HUDEP-2 (cell line): ENCODE results near the gene ZSCAN5A.
"Not testable (repeated sequence)": the region's sequence is repeated elsewhere in the genome, so short reads cannot be mapped to it uniquely, and the experiment has no call there.

Experiments
- DNase-seq, 76 experiments: peaks; one replicate each; lab custom pipeline; 2025; ENCODE audit not compliant: unreplicated experiment in 76 of 76; lab: John Stamatoyannopoulos, UW

ZSCAN5A gene

DNA sequence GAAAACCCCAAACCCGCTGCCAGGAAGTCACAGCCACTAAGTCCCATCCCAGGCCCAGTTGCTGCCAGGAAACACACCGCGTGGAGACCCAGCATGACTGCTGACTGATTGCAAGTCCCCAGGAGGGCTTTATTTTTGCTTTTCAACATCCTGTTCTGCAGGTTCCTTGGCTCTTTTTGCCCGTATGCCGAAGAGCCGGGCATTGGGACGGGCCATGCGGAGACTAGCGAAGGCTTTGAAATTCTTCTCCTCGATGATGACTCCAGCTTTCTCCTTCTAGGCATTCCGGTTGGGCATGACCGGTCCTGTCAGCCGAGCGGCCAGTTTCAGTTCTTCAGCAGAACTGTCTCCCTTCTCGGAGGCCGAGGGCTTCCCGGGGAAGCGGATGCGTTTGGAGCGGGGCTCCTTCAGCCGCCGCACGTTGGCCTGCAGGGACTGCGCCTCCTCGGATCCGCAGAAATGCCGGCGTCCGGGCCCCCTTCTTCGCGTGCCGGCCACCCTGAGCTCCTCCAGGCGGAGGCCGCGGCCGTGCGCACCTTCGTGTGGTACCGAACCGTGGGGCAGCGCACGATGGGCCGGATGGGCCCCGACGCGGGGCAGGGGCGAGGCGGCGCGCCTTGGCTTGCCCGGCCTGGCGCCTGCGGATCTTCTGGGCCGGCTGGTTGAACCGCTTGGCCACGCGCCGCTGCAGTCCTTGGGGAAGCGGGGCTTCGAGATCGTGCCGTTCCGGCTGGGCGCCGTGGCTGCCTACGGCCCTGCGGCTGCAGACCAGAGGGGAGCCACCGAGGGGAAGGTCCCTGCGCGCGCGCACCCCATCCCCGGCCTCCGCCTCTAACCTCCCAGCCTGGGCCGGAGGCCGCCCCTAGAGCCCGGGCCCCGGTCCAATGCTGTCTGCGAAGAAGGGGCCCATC is 97.3 kb downstream of the ZSCAN5A start:
- DNase-seq, result no peak

DNA sequence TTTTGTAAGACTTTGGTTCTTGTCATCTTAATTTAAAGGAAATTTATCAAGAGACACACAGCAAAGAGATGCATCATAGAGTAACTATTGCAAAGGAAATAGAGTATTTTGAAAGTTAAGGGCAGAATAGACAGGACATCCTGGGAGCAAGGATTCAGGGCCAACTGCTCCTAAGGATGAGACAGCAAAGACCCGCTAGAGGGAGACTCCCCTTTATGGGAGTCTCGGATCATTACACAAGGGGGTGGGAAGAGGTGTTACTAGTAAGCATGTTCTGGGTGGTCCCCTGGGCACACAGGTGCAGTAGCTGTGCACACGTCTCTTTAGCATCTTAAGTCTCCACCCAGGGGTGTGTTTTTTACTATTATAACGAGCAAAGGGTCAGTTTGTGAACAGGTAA is 102.9 kb downstream of the ZSCAN5A start:
- DNase-seq, result no peak

DNA sequence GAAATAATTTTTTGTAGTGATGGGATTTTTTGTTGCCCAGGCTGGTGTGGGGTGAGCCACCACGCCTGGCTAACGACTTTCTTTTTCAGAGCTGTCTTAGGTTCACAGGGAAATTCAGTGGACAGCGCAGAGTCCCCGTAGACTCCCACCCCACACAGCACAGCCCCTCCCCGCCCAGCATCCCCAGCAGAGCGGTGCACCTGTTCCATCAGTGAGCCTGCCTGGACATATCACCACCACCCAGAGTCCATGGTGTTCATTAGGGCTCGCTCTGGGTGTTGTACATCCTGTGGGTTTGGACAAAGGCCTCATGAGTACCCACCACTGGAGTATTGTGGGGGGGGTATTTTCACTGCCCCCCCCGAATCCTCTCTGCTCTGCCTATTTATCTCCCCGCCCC is 104.6 kb downstream of the ZSCAN5A start:
- not testable (repeated sequence) for DNase-seq

DNA sequence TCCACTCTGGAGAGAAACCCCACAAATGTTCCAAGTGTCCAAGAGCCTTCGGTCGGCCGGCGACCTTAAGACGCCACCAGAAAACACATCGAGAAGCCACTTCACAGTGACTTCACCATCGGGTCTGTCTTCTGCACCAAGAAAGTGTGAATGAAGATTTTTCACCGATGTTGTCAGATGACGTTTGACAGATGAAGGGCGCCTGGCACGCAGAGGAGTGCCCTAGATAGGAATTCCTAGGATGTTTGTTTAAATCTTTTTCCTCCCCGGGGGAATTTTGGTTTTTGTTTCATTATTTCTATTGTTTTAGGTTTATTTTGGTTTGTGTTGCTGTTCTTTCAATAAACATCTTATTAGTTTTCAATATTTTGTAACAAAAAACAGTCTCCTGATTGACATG is 105.5 kb downstream of the ZSCAN5A start:
- DNase-seq, result no peak

DNA sequence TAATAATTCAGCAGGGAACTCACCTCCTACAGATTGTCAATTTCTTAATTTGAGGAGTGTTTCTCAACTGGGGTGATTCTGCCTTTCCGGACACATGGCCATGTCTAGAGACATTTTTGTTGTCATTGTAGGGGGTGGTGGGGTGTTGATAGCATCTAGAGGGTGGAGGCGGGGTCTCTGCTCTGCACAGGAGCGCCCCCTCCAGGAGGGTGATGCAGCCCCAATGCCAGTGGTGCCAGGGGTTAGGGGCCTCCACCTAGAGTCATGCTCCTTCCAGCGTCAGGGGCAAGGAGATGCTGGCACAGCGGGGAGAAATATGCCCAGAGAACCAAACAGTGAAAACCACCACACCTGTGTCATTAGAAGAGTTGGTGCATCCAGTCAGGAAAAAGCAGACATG is 107.1 kb downstream of the ZSCAN5A start:
- not testable (repeated sequence) for DNase-seq

DNA sequence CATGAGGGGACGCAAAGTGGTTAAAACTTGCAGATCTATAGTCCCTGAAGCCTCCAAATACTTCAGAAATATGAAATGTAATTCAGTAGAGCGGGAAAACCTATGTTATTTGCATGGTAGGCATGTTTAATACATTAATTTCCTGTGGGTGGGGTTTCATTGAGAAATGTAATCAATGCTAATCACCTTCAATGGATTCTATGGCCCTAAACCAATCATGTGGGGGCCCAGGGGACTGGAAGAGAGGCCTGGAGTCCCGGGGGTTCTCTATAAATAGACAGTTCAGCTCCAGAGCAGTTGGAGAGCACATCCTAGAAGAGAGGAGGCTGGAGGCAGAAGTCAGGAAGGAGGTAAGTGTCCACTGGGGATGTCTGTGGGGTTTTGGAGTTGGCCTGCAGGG is 112.7 kb downstream of the ZSCAN5A start, which contains the start of gene ZSCAN5C:
ZSCAN5C (plus strand) TSS at position 301 of the 400 bp plus-strand sequence. CDS start 3,641 bp downstream, outside the sequence.
- DNase-seq, result no peak

DNA sequence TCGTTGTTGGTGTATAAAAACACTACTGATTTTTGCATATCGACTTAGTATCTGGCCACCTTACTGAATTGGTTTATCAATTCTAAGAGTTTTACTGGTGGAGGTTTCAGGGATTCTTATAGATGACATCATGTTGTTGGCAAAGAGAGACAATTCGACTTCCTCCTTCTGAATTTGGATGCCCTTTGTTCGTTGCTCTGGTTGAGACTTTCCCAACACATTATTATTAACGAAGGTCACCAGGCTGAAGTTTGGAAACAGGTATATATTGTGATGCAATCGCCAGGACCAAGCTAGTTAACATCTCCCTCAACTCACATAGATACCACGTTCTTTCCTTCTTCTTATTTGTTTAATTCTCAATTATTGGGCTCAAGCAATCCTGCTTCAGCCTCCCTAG is 115.0 kb downstream of the ZSCAN5A start:
- DNase-seq, result no peak

DNA sequence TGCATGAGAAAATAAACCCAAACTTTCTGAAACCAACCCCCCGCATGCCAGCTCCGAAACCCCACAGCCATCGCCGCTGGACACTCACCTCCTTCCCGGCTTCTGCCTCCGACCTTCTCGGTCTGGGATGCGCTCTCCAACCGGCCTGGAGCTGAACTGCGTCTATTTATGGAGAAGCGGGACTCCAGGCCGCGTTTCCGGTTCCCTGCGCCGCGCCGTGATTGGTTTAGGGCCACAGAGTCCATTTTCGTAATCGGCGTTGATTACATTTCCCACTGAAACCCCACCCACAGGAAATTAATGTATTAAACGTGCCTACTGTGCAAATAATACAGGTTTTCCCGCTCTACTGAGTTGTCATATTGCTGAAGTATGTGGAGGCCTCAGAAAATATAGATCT is 117.0 kb downstream of the ZSCAN5A start, which contains the start of gene ZSCAN5B:
ZSCAN5B (minus strand) TSS at position 138 of the 400 bp plus-strand sequence. CDS start 4,731 bp downstream, outside the sequence.
- not testable (repeated sequence) for DNase-seq

DNA sequence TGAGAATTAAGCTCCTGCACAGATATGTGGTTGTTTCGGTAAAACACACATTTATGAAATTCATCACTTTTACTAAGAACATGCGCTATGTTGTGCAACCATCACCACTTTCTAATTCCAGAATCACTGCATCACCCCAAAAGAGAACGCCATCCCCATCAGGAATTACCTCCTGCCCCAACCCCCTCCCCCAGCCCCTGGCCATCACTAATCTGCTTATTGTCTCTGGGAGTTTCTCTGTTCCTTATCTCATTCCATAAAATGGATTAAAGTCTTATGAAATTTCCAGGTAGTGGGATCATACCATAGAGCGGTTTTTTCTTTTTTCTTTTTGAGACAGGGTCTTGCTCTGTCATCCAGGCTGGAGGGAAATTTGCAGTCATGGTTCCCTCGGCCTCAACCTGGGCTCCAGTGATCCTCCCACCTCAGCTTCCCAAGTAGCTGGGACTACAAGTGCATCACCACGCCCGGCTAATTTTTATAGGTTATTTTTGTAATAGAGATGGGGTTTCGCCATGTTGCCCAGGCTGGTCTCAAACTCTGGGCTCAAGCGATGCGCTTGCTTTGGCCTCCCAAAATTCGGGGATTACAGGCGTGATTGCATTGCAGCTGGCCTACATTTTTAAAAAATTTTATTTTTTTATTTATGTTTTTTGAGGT is 120.5 kb downstream of the ZSCAN5A start:
- no peak for DNase-seq

DNA sequence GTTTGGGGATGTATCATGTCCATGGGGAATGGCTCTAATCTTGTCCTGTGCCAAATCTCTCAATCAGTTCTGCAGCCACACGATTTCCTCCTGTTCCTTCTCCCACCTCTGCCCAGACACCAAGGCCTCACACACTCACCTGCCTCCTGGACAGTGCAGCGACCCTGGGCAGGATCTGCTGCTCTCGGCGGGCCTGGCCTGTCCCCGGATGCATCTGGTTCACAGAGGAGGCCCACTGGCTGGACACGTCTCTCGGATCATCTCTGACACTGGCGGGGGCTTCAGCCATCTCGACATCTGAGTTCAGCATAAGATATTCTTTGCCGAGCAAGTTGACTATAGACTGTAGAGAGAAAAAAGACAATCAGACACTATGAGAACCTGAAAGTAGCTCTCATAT is 122.9 kb downstream of the ZSCAN5A start:
- DNase-seq, result no peak

DNA sequence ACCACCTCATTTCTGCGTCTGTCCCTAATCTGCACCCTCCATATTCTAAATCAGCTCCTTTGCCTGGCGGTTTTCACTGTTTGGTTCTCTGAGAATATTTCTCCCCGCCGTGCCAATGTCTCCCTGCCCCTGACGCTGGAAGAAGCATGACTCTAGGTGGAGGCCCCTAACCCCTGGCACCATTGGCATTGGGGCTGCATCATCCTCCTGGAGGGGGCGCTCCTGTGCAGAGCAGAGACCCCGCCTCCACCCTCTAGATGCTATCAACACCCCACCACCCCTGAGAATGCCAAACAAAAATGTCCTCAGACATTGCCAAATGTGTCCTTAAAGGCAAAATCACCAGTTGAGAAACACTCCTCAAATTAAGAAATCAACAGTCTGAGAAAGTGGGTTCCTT is 123.5 kb downstream of the ZSCAN5A start:
- DNase-seq, result no peak

DNA sequence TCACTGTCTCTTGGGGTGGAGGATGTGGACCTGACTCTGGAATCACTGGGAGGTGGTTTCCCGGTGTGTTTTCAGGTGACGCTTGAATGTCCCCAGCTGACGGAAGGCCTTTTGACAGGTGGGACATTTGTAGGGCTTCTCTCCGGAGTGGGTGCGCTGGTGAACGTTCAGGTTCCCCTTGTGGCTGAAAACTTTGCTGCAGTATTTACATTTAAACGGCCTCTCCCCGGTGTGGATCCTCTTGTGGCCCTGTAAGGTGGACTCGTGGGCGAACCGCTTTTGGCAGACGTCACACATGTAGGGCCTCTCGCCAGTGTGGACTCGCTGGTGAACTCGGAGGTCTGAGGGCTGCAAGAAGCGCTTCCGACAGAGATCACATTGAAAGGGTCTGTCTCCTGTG is 124.9 kb downstream of the ZSCAN5A start:
- peak in 3 of 76 experiments; percentile 4 to 13 (median 8) for DNase-seq

DNA sequence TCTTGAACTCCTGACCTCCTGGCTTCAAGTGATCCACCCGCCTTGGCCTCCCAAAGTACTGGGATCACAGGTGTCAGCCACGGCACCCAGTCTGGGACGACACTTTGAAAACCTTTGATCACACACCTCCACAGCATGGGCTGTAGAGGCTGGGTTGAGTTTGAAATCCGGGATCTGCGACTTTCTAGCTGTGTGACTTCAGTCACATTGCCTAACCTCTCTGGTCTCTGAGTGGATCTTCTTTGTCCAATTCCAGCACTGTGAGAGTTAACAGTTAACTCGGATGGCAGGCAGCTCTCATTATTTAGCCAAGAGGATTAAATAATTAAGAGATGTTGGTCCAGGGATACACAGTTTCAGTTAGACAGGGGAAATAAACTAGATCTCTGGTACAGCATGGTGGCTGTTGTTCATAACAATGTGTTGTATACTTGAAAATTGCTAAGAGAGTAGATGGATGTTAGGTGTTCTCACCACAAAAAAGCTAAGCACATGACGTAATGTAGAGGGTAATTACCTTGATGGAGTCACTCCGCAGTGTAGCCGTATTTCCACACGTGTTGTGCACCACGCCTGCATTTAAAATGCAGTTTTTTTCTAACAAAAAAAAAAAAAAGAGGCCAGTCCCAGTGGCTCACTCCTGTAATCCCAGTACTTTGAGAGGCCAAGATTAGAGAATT is 136.9 kb downstream of the ZSCAN5A start:
- no peak for DNase-seq

DNA sequence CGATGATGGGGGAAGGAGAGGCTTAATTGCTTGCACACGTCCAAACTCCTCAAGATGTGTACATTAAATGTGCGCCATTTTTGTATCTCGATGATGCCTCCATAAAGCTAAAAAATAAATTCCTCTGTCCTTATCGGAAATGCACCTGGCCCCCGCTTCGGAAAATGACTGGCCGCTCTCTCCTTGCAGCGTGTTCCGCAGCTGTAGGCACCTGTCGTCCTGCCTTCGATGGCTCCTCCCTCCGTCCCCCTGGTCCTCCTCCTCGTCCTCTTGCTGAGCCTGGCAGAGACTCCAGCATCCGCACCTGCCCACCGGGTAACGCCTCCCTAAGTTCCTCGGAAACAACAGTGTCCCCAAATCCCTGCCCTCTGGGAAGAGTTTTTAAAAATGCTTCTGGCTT is 137.8 kb downstream of the ZSCAN5A start:
- no peak for DNase-seq

DNA sequence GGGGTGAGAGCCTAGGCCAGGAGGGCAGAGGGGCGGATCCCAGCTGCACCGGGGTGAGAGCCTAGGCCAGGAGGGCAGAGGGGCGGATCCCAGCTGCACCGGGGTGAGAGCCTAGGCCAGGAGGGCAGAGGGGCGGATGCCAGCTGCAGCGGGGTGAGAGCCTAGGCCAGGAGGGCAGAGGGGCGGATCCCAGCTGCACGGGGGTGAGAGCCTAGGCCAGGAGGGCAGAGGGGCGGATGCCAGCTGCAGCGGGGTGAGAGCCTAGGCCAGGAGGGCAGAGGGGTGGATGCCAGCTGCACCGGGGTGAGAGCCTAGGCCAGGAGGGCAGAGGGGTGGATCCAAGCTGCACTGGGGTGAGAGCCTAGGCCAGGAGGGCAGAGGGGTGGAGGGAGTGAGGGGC is 138.3 kb downstream of the ZSCAN5A start:
- not testable (repeated sequence) for DNase-seq

DNA sequence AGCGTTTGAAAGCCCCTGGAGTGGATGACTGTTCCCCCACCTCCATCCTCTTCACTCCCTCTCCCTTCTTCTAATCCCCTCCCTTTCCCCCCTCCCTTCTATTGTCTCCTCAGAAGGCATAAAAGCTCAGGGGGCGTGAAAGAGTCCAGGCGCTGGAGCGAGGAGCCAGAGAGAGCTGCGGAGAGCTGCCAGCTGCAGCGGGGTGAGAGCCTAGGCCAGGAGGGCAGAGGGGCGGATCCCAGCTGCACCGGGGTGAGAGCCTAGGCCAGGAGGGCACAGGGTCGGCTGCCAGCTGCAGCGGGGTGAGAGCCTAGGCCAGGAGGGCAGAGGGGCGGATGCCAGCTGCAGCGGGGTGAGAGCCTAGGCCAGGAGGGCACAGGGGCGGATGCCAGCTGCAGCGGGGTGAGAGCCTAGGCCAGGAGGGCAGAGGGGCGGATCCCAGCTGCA is 138.8 kb downstream of the ZSCAN5A start, which contains the start of gene GALP:
GALP (plus strand) TSS at position 148 of the 447 bp plus-strand sequence. CDS start 1,101 bp downstream, outside the sequence.
- DNase-seq, result not testable (repeated sequence)

DNA sequence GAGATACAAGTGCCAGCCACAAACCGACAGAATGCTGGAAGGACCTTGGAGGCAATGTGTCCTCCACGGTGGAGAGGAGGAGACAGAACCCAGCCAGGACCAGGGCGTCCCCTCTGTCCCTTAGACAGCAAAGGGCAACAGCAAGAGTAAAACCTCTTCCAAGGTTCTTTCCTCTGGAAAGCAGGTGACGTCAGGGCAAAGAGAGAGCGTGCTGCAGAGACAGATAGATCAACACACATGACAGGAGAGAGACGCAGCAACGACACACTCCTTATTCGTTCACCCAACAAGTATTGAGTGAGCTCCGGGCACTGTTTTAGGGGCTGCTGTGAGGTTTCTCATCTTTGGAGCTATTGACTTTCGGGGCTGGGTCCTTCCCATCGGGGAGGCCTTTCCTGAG is 140.1 kb downstream of the ZSCAN5A start:
- DNase-seq, result no peak

DNA sequence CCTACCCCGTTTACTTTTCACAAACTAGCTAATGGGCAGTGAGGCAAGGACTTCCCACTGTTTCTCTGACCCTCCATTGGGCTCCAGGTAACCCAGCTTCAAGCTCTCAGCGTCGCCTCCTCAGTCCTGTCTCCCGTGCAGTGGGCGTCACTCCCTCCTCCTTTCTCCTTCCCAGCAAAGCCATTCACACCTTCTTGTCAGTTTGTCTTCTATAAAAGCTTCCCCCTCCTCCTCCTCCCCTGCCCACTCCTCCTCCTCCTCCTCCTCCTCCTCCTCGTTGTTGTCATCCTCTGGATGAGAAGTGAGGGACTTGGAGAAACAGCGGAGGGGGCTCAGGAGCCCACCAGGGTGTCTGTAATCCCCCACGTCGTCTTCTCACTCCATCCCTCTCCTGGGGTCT is 140.6 kb downstream of the ZSCAN5A start:
- DNase-seq, result no peak
